ENCODE measurements around the gene EXOC6B. TPM values are rescaled to one million over a fixed set of nuclear protein-coding genes. Genes with fewer than 3 reads are reported as not detected.

Gene EXOC6B
- total and polyA plus RNA-seq, 8 donors, result 22.1 to 30.8 (median 25.9) TPM

DNA sequence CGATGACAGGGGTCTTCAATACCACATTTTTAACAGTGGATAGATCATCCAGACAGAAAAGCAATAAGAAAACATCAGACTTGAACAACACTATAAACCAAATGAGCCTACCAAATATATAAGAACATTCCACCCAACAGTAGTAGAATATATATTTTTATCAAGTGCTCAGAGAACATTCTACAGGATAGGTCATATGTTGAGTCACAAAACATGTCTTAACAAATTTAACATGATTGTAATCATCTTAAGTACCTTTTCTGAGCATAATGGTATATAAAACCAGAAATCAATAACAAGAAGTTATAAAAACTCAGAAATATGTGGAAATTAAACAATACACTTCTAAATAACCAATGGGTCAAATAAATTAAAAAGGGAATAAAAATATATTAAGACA is 484.2 kb downstream of the EXOC6B start:
- DNase-seq (no peak), ATAC-seq (no peak)
- no peak overlapping the region for H3K27ac ChIP-seq
- peaks cover 0 to 13% of the 10 kb centered on the region in 2 donors for H3K9me3 ChIP-seq
- no peaks in the 10 kb centered on the region for H3K27me3 ChIP-seq
- no peak overlapping the region for H3K4me3 ChIP-seq
- H3K36me3 ChIP-seq, result no peaks in the 10 kb centered on the region
- TF ChIP-seq, protein P1, sequence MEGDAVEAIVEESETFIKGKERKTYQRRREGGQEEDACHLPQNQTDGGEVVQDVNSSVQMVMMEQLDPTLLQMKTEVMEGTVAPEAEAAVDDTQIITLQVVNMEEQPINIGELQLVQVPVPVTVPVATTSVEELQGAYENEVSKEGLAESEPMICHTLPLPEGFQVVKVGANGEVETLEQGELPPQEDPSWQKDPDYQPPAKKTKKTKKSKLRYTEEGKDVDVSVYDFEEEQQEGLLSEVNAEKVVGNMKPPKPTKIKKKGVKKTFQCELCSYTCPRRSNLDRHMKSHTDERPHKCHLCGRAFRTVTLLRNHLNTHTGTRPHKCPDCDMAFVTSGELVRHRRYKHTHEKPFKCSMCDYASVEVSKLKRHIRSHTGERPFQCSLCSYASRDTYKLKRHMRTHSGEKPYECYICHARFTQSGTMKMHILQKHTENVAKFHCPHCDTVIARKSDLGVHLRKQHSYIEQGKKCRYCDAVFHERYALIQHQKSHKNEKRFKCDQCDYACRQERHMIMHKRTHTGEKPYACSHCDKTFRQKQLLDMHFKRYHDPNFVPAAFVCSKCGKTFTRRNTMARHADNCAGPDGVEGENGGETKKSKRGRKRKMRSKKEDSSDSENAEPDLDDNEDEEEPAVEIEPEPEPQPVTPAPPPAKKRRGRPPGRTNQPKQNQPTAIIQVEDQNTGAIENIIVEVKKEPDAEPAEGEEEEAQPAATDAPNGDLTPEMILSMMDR (IDR thresholded peaks at IDR 0.05), result no peak
- intact Hi-C loops (cut with DNase I), result no loop called here
- H3K4me1 ChIP-seq, result no peaks in the 10 kb centered on the region

DNA sequence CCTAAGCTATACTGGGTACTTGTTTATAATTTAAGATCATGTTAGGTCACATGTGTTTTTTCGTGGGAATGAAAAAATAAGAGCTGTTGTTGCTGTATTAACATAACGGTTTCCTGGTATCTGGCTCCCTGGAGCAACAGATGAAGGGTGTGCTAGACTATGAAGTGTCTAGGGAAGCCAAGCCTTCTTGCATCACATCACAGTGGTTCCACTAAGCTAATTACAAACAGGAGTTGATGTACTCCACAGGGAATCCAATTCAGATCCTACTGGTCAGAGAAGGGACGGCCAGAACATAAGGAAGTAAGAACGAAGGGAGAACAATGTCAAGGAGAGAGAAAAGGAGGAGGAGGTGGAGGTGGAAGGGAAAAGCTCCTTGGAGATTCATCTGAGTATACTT is 485.2 kb downstream of the EXOC6B start:
- Histone ChIP-seq H3K27me3 (no peaks in the 10 kb centered on the region), H3K27ac (no peak overlapping the region), H3K4me1 (no peaks in the 10 kb centered on the region), H3K9me3 (peaks cover 0 to 13% of the 10 kb centered on the region in 2 donors), H3K36me3 (no peaks in the 10 kb centered on the region), H3K4me3 (no peak overlapping the region)
- ATAC-seq (no peak), DNase-seq (no peak)
- TF ChIP-seq, protein P1 (IDR thresholded peaks at IDR 0.05), result no peak
- intact Hi-C loops (cut with DNase I), result no loop called here

DNA sequence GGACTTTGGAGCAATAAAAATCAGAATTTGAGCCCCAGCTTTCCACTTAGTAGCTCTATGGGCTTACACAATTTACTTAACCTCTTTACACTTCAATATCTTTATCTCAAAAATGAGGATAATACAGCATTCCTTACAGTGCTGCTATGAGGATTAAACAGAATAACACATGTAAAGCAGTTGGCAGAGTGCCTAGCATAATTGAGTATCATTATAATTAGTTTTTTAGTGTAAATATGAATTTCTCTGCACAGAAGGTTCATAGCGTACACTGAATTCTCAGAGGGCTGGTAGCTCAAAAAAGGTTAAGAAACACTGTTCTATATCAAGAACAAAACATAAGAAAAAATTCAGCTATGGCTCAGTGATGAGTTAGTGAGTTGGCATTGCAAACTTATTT is 487.8 kb downstream of the EXOC6B start:
- intact Hi-C loops (cut with DNase I), result no loop called here
- ATAC-seq (no peak), DNase-seq (no peak)
- Histone ChIP-seq H3K27me3 (no peaks in the 10 kb centered on the region), H3K36me3 (no peaks in the 10 kb centered on the region), H3K4me3 (no peak overlapping the region), H3K4me1 (no peaks in the 10 kb centered on the region), H3K9me3 (no peaks in the 10 kb centered on the region), H3K27ac (no peak overlapping the region)
- TF ChIP-seq, protein P1 (IDR thresholded peaks at IDR 0.05), result no peak

DNA sequence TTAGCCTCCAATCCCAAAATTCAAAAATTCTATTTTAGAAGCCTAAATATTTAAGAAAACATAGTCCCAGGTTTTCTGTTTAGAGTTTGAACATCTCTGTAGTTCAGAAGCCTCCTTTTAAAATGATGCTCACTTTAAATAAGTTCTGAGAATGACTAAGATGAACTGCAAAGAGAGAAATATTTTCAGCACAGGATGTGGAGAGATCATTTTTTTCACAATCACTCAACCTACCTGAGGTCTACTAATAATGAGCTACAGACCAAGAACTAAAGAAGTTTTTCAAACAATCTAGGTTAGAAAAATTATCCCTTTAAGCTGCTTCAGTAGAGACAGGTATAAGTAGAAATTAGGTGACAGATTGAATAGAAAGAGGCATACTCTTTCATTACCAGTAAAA is 493.1 kb downstream of the EXOC6B start:
- Histone ChIP-seq H3K4me3 (no peak overlapping the region), H3K9me3 (no peaks in the 10 kb centered on the region), H3K27me3 (no peaks in the 10 kb centered on the region), H3K4me1 (no peaks in the 10 kb centered on the region), H3K27ac (no peak overlapping the region), H3K36me3 (no peaks in the 10 kb centered on the region)
- TF ChIP-seq, protein P1 (IDR thresholded peaks at IDR 0.05), result no peak
- intact Hi-C loops (cut with DNase I), result no loop called here
- DNase-seq (no peak), ATAC-seq (no peak)

DNA sequence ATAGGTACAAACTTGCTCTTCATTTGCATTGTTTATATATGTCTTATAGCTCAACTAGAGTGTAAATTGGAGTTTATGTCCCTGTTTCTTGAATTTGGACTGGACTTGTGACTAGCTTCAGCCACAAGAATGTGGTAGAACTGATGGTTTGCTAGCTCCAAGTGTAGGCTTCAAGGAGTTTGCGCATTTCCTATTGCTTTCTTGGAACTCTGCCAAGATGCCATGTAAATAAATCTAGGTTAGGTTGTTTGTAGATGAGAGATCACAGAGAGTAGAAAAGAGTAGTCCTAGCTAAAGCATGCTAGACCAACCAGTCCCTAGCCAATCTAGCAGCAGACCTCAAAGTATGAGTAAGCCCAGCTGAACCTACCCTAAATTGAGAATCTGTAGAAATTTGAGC is 495.2 kb downstream of the EXOC6B start:
- DNase-seq (no peak), ATAC-seq (no peak)
- H3K4me1 ChIP-seq, result no peaks in the 10 kb centered on the region
- no peak overlapping the region for H3K4me3 ChIP-seq
- intact Hi-C loops (cut with DNase I), result no loop called here
- H3K27ac ChIP-seq, result no peak overlapping the region
- H3K27me3 ChIP-seq, result no peaks in the 10 kb centered on the region
- no peaks in the 10 kb centered on the region for H3K9me3 ChIP-seq
- no peaks in the 10 kb centered on the region for H3K36me3 ChIP-seq
- TF ChIP-seq, protein P1 (IDR thresholded peaks at IDR 0.05), result no peak
